Measurements from ENCODE around the gene RAB3C.

GRCh38 chr5:58849921-58850667, 267.2 kb downstream of the RAB3C start:
- TF ChIP-seq CTCF (IDR thresholded peaks at IDR 0.05) (peak in 1 of 3 experiments; percentile 14), POLR2A (IDR thresholded peaks at IDR 0.05) (no peak), POLR2AphosphoS5 (IDR thresholded peaks at IDR 0.05; ENCODE audit: insufficient read depth in 1 of 2, low read depth in 1 of 2) (no peak)

All from vagina (tissue), 2 donors.